ENCODE measurements around the gene ATP11A.
"Not testable (repeated sequence)": the region's sequence is repeated elsewhere in the genome, so short reads cannot be mapped to it uniquely, and the experiment has no call there.

Gene ATP11A

DNA sequence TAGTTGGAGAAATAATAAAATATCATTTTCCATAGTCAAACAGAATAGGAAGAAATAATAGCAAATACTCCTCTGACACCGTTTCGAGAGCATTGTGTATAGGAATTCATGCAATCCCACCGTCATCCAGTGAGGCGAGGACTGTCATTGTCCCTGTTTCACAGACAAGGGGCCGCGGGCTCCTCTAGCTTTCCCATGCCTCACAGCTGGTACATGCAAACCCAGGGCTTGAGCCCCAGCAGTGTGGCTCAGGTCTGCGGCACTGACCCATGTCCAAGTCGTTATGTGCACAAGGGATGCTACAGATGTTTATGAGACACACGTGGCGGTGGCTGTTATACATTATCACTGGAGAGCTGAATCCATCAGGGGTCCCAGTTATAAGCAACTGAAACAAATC is 18.5 kb upstream of the ATP11A start:
- no peak for DNase-seq

DNA sequence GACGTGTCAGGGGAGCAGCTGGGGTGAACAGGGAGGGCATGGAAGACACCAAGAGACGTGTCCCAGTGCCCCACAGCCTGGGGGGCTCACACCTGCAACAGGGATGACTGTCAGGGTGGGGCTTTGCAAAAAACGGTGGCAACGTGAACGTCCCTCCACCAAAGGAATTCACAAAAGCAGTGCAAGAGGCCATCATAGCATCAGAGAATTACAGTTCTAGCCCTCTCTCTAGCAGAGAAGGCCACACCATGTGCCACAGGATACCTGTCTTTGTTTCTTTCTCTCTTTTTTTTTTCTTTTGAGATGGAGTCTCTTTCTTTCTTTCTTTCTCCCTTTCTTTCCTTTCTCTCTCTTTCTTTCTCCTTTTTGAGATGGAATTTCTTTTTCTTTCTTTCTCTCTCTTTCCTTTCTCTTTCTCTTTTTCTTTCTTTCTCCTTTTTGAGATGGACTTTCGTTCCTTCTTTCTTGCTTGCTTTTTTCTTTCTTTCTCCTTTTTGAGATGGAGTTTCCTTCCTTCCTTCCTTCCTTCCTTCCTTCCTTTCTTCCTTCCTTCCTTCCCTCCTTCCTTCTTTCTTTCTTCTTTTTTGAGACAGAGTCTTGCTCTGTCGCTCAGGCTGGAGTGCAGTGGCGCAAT is 17.1 kb upstream of the ATP11A start:
- DNase-seq, result no peak

DNA sequence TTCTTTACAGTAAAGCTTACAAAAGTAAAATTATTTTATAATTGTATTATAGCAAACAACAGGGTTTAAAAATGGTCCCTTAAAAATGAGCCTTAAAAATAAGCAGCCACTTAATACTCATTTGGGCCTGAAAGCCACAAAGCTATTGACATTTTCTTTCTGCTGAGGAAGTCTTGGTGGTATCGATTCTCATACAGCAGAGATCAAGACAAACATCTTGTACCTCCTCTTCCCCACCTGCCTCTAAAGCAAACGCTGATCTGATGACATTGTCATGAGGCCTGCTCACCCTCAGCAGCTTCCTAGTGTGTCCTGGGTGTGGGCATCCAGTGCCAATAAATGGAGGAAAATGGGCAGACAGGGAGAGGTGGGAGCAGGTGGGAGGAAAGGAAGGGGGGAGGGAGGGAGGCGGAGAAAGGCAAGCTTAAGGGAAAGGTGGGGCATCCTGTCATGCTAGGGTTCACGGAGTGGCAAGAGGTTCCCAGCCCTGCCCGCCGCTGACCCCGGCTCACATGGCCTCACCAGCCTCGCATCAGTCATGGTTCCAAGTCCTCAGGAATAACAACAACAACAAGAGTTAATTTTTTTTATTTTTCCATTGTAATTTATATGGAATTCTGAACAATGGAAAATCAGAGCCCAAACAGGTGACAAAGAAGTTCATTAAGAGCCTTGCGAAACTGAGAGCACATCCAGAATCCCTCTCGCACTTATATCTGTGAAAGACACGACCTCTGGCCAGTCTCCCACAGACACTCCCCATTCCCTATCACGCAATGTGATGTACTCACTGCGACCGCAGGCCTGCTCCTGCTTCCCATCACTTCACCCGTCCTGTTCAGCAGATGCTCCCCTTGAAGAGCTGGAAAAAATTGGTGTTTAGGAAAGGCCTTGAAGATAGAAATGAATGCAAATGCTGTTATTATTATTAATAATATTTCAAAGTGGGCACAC is 15.1 kb upstream of the ATP11A start:
- DNase-seq, result no peak

DNA sequence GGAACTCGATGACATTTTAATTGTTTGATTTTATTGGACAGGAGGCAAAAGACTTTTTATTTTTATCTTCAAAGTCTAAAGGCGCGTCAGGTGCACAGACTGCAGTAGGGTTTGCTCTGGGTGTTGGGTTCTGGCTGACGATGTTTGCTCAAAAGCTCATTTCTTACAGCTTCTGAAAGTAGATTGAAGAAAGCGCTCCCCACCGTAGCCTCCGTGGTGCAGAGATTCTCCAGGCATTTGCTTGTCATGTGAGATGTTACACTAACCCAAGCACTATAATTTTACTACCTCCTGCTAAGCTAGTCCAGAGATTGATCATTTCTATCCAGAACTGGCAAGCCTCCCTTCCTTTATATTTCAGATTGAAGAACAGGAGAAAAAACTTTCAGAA is 14.5 kb upstream of the ATP11A start:
- no peak for DNase-seq

DNA sequence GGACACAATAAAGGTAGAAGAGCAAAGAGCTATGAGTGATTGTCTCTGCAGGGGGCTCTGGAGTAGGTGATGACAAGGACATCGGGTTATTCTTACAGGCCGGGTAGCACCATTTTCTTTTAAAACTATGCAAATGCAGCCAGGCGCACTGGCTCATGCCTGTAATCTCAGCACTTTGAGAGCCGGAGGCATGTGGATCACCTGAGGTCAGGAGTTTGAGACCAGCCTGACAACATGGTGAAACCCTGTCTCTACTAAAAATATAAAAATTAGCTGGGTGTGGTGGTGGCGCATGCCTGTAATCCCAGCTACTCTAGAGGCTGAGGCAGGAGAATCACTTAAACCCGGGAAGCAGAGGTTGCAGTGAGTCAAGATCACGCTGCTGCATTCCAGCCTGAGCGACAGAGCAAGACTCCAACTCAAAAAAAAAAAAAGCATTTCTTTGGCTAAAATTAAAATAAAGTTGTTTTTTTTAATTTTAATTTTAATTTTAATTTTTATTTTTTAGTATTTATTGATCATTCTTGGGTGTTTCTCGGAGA is 12.3 kb upstream of the ATP11A start:
- DNase-seq, result not testable (repeated sequence)

DNA sequence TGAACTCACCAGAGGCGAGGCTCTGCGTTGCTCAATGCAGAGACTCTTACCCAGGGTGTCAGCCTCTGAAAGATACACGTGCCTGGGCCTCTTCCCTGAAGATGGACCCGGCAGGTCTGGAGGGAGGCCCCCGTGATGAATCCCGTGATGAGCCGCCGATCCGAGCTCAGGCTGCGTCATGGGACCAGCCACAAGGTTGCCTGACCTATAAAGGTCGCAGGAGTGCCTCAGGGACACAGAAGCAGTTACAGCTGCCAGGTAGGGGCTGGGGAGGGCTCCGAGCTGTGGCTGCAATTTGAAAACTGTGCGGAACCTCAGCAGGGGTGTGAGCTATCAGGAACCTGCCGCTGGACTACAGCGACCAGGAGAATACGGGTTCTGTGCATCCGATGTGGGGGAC is 10.5 kb upstream of the ATP11A start:
- no peak for DNase-seq

DNA sequence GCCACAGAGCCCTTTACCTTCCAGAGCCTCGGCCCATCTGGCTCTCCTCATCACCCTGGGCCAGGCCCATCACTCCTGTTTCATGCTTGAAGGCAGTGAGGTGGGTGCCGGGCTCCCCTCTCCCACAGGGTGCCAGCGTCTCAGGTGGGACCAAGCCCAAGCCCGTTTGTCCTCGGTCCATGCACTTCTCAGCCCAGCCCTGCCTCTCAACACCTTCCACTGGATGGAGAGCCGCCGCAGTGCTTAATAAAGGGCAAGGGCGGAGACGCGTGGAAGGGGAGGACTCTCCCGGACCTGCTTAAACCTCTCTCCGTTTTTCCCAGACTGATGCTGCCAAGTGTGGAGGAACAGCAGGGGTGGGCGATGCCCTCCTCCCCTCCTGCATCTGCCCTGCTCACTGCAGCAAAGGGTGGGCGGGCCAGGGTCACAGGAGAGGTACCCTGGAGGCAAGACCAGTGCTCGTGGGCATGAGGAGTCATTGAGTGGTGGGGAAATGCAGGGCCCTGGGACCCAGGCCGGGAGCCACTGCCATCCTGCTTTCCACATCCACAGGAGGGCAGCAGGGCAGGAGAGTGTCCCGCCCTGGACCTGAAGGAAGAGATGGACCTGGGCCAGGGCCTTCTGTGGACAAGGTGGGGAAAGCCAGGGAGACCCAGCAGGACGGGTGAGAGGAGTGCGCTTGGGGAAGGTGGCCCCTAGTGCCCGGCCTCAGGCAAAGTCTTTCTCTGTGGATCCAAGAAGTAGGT is 9.7 kb upstream of the ATP11A start:
- DNase-seq, result no peak

DNA sequence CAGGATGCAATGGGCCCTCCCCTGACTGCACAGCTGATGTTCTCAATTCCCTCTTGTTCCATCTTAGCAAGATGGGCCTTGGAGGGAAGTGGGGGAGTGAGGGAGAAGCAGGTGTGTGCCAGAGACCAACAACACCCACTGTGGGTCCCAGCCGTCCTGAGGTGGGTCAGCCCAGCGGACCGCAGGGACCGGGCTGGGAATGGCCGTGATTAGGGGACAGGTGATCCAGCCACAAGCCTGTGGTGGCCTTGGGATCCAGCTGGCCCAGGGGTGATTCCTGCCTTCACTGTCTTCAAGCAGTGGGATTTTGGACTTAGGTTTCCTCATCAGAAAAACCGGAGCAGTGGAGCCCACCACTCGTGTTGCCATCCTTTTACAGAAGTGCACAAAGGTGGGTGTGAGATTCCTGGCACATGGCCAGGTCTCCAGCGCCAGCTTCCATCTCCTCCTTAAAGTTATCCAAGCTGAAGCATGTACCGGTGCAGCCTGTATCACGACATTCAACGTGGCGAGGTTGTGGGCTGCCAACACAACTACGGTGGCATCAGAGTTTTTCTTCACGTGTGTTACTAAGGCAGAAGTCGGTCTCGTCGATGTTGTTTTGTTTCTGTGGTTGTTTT is 9.0 kb upstream of the ATP11A start:
- DNase-seq, result no peak

DNA sequence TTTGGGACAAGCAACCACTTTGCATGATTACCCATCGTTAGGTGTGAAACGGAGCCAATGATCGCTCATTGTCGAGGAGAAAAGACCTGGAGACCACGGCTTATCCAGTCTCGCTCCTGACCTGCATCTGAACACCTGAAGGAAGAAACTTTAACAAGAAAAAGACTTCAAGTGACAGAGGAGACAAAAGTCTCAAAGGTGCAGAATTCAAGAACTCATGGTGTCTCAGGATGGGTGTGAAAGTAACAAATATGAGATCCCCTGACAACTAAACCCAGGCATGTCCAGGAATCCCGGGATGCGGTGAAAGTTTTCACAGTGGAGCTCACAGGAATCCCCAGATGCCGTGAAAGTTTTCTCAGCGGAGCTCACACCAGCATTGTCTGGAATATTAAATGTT is 6.3 kb upstream of the ATP11A start:
- DNase-seq, result no peak

DNA sequence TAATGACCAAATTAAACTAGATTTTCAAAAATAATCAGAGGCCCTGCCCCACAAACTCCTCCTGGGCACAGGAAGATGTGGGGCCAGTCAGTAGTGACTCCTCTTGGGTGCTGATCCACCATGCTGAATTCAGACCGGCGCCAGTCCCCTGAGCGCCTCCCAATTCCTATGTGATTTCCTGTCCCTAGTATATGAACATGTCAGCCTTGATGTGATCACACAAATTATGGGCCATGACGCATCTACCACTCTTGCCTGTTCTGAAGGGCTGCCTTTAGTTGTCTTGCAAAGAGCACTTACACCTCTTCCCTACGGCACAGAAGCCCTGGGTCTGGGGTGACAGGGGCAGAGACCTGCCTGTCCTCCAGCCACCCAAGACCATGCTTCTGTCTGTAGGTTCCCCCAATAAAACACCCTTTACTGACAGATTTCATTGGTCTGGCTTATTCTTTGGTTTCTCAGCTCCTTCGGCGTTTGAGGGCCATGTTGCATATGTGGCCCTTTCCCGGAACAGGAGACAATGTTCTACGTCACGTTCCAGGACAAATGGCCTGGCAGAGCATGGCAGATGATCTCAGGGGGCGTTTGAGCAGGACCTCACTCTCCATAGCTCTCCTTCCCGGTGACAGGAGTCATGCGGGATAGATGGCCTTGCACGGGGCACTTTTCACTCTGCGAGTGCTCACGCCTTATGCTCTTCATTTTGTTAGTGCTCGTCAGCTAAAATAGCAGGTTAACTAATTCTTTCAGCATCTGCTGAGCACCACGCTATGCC is 5.6 kb upstream of the ATP11A start:
- DNase-seq, result no peak

DNA sequence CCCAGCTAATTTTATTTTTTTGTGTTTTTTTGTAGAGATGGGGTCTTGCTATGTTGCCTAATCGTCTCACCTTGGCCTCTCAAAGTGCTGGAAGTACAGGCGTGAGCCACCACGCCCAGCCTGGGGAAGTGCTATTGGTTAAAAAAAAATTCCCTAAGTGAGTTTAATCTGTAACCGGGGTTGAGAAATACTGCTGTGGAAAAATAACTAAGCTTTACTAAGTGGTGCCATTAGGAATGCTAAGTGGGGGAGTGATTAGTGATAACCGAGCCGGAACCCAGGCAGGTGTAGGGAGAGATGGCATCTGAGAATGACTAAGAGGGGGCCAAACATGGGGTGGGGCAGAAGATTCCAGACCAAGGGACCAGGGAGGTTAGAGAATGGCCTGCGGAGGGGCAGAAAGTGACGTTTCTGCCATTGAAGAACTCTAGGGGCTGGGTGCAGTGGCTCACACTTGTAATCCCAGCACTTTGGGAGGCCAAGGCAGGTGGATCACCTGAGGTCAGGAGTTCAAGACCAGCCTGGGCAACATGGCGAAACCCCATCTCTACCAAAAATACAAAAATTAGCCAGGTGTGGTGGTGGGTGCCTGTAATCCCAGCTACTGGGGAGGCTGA is 4.5 kb upstream of the ATP11A start:
- not testable (repeated sequence) for DNase-seq

DNA sequence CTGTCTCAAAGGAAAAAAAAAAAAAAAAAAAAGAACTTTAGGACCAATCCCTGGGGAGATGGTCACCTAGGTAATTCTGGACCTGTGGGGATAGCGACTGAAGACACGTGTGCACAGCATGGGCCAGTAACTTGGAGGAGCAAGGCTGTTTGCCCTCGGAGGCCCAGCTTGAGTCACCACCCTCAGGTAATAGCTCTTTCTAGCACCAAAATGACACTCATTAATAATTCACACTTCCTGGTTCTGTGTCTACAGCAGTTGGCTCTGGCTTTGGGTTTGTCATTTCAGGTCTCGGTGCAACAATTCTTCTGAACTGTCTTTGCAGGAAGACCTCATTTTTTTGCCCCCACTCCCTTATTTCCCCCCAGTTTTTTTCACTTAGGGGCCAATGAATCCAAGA is 3.9 kb upstream of the ATP11A start:
- no peak for DNase-seq

DNA sequence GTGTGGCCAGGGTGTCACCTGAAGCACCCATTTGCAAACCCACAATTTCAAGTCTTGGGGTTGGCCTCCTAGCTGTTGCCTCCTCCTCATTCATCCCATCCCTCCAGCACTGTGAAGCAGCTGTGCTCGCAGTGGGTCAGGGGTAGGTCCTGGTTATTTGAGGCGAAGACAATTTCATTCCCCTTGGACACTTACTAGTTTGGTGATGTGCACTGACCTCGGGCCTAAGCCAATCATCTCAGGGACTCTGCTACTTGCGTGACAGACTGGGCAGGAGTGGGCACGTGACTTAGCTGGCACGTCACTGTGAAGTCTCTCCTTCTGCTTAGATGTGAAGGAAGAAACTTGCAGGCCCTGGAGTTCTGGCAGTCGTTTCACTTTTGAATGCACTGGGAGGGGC is 3.5 kb upstream of the ATP11A start:
- DNase-seq, result no peak

DNA sequence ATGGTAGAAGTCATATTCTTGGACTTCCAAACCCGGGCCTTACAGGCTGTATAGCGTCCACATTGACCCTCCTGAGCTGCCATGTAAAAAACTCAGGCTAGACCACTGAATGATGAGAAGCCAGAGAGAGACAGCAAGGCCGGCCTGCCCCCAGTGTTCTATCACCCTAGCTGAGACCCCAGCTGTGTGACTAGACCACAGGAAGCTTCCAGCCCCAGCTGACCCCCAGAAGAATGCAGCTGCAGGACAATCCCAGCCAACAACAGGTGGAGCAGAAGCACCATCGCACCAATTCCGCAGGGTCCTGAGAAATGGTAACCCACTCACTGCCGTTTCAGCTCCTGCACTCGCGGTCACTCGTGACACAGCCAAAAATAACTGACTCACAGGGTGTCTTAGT is 2.9 kb upstream of the ATP11A start:
- no peak for DNase-seq

DNA sequence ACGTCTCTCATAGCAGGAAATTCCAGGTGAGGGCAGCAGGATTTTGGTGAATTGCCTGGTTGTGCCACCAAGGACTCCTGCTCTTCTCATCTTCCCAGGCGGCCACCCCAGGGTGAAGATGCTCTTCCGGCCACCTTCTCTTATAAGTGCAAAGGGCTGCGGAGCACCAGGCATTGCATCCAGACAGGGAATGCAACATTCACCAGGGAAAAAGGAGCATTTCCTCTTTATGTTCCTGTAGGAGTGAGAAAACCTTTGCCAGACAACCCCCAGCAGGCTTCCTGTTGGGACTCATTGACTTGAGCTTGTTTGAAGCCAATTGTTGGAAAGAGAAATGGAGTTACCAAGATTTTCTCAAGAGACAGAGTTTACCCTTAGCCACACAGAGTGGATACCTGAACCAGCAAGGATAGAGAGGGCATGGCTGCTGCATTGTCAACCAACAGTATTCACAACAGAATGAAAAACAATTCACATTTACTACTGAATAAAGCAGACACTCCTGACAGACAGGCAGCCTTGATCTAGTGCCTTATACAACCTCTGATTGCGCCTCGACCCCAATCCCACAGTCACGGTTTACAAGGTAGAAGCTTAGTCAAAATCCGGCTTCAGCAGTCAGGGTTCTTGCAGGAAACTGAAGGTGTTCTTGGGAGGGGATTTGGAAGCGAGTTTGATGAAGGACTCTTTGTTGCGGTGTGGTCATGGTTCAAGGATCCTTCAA is 1.8 kb upstream of the ATP11A start:
- DNase-seq, result no peak

DNA sequence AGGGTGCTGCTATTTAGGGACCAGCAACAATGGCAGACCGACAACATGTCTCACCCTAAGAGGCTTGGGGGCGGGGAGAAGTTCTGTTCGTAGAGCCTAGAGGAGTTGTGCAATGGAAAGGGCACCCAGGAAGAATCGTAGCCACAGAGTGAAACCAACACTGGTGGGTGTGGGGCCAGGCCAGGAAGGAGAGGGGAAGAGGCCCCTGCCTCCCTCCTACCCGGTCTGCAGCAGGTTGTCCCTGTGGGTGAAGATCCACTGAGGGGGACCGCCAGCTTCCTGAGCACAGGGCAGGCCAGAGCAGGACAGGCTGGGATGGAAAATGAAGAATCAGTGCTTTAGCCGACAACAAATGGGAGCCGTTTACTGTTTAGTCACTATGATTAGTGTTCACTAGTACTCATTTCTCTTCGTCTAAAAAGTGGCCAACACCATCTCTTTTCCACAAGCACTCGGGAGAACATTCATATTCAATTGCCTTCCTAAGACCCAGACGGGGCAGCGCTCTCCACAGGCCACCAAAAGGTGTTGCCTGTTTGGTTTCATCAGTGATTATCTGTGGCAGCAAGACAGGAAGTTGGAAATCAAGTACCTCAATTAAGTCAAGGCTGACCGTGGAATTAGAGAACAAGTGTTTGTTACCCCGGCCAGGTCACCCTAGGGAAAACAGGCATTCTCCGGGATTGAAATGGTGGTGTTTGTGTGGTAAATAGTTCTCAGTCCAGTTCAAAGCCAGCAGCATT is 1.1 kb upstream of the ATP11A start:
- no peak for DNase-seq

DNA sequence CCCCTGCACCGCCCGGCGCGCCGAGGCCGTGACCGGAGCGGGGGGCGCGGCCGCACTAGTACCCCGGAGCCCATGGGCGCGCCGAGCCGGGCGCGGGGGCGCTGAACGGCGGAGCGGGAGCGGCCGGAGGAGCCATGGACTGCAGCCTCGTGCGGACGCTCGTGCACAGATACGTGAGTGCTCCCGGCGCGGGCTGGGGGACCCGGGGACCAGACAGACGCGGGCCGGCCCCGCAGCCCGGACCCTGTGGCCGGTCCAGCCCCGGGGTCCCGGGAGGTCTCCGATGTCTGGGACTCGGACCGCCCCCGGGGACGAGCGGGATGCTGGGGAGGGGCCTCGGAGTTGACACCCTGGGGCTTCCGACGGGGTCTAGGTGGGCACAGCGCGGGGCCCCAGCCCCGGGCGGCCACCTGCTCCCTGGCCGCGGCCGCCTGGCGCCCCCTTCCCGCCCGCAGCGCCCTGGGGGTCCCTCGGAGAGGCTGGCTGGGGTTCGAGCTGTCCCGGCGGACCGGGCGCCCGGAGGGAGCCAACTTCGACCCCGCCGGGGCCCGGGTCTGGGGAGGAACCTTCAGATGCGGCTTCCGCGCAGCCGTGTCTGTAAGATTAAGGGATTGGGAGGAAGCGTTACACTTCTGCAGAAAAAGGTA is 568 bp downstream of the ATP11A start:
- DNase-seq, result no peak

DNA sequence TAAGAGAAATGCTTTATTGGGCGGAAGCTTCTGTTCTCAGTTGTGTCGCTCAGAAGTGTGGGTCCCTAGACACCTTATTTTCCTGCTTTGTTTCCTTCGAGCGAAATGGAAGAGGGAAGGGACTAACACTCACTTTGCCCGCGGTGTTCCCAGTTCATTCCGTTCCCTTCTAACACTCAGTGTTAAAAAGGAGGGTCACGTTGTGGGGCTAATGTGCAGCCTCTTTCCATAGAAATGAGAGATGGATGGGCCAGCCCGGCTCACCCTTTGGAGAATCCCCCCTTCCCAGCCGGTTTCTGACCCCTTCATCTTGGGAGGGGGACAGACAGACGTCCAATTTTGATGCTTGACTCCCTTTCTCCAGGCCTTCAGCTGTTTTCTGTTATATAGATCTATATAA is 2.3 kb downstream of the ATP11A start:
- no peak for DNase-seq

DNA sequence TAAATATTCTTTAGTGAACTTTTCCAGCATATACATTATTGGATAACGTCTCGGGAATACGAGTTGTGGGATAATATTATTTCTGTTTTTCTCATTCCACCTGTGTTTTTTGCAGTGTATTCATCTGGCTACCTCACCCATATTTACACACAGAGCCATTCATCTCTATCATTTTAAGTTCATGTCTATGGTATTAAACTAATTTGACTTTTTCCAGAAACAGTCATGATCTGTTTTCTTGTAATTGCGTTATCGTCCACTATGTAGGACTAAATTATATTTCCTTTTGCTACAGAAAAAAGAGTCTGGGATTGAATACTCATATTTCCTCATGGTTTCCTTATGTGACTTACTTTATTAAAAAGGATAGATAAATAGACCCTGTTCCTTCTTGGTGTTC is 2.7 kb downstream of the ATP11A start:
- no peak for DNase-seq
